ENCODE measurements around the gene PRR12.
A peak's percentile ranks its signal among the peaks of the same experiment; 100 is the strongest.

PRR12 gene

GRCh38 chr19:49592486-49593232 is 1.7 kb downstream of the PRR12 start:
- no peak for TF ChIP-seq CTCF (IDR thresholded peaks at IDR 0.05)
- Histone ChIP-seq H3K4me1 (peaks cover 0 to 37% (median 15%) of the 10 kb centered on the region in 4 donors), H3K9me3 (no peaks in the 10 kb centered on the region), H3K4me3 (peak overlapping the region; percentile 87 to 96), H3K27ac (peak overlapping the region; percentile 86 to 92), H3K27me3 (no peaks in the 10 kb centered on the region), H3K36me3 (peaks cover 19 to 38% (median 35%) of the 10 kb centered on the region in 3 donors)
- no peak for DNase-seq
- intact Hi-C loops (cut with DNase I; ENCODE audit: low total_unique reads), result loop anchor here (2.0 kb wide), 1 partner anchor 44 kb away; no protein-coding TSS in a partner anchor

GRCh38 chr19:49593233-49594113 is 2.5 kb downstream of the PRR12 start:
- Histone ChIP-seq H3K4me3 (peak overlapping the region; percentile 87 to 96), H3K4me1 (peaks cover 0 to 37% (median 15%) of the 10 kb centered on the region in 4 donors), H3K36me3 (peaks cover 25 to 44% (median 43%) of the 10 kb centered on the region in 3 donors), H3K9me3 (no peaks in the 10 kb centered on the region), H3K27me3 (no peaks in the 10 kb centered on the region), H3K27ac (peak overlapping the region; percentile 86 to 92)
- DNase-seq, result peak; percentile 92 to 98
- intact Hi-C loops (cut with DNase I; ENCODE audit: low total_unique reads), result loop anchor here (2.0 kb wide), 1 partner anchor 43 kb away; no protein-coding TSS in a partner anchor
- no peak for TF ChIP-seq CTCF (IDR thresholded peaks at IDR 0.05)

DNA sequence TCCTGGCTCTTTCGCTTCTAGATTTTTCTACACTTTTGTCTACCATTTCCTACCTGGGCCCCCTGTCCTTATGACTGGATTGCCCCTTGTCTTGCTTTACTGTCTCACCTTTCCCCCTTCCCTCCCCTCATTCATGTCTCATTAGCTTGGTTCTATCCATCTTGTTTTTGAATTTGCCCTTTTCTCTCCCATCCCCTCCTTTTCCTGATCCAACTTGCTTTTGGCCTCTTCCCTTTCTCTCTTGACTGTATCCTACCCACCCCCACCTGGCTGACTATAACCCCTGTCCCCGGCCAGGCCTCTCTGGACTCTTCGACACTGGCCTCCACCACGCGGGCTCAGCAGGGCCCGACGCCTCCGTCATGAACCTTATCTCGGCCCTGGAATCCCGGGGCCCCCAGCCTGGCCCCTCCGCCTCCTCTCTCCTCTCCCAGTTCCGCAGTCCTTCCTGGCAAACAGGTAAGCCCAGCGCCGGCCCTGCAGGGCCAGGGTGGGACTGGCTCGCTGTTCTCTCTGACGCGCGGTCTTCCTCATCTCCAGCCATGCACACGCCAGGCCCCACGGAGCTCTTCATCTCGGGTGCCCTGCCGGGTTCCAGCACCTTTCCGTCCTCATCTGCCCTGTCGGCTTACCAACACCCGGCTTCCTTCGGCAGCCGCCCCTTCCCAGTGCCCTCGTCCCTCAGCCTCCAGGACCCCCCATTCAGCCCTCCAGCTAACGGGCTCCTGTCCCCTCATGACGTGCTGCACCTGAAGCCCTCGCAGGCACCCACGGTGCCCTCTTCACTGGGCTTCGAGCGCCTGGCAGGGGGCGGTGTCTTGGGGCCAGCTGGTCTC is 3.4 kb downstream of the PRR12 start:
- DNase-seq, result no peak
- Histone ChIP-seq H3K27ac (peak overlapping the region; percentile 86 to 92), H3K36me3 (peaks cover 27 to 53% (median 52%) of the 10 kb centered on the region in 3 donors), H3K4me1 (peaks cover 0 to 37% (median 15%) of the 10 kb centered on the region in 4 donors), H3K27me3 (no peaks in the 10 kb centered on the region), H3K9me3 (no peaks in the 10 kb centered on the region), H3K4me3 (no peak overlapping the region)
- intact Hi-C loops (cut with DNase I; ENCODE audit: low total_unique reads), result no loop called here
- TF ChIP-seq CTCF (IDR thresholded peaks at IDR 0.05), result no peak

GRCh38 chr19:49594993-49595818 is 4.2 kb downstream of the PRR12 start:
- no peak for DNase-seq
- no peak overlapping the region for H3K4me3 ChIP-seq
- peaks cover 34 to 62% (median 60%) of the 10 kb centered on the region in 3 donors for H3K36me3 ChIP-seq
- no peak overlapping the region for H3K27ac ChIP-seq
- no peaks in the 10 kb centered on the region for H3K27me3 ChIP-seq
- peaks cover 0 to 31% (median 13%) of the 10 kb centered on the region in 4 donors for H3K4me1 ChIP-seq
- TF ChIP-seq CTCF (IDR thresholded peaks at IDR 0.05), result no peak
- intact Hi-C loops (cut with DNase I; ENCODE audit: low total_unique reads), result no loop called here
- no peaks in the 10 kb centered on the region for H3K9me3 ChIP-seq
